GM19467 (cell line): ENCODE measurements around the gene NRL.
A peak's percentile ranks its signal among the peaks of the same experiment; 100 is the strongest.

Experiments
- ATAC-seq: cut with Tn5 transposase; IDR thresholded peaks from one replicate; pipeline ENCODE4 v1.9.1; 2021; ENCODE audit warnings: mild to moderate bottlenecking, moderate library complexity; ENCODE audit not compliant: unreplicated experiment

The NRL gene

GRCh38 chr14:24145219-24145618 is 30.5 kb upstream of the NRL start:
- ATAC-seq: no peak

- ATAC-seq: no peak
Observed at GRCh38 chr14:24144451-24144850, 29.7 kb upstream of the NRL start.

GRCh38 chr14:24143511-24143910 is 28.8 kb upstream of the NRL start:
- no peak for ATAC-seq

- ATAC-seq: peak; percentile 85
Observed at GRCh38 chr14:24141097-24141880, 26.5 kb upstream of the NRL start, which contains the start of gene EMC9. EMC9 (minus strand) TSS chr14:24141591; CDS start chr14:24141304, 287 bp downstream.

- ATAC-seq: no peak
Observed at GRCh38 chr14:24139272-24139934, 24.7 kb upstream of the NRL start.

- ATAC-seq: no peak
Observed at GRCh38 chr14:24138396-24139271, 23.9 kb upstream of the NRL start.

GRCh38 chr14:24137529-24138395 is 23.0 kb upstream of the NRL start:
- no peak for ATAC-seq

- no peak for ATAC-seq
Observed at GRCh38 chr14:24136684-24137528, 22.2 kb upstream of the NRL start.

- peak; percentile 83 for ATAC-seq
Observed at GRCh38 chr14:24135834-24136683, 21.3 kb upstream of the NRL start, which contains the start of gene PSME1. PSME1 (plus strand) TSS chr14:24136194; CDS start chr14:24136263, 69 bp downstream.

- no peak for ATAC-seq
Observed at GRCh38 chr14:24135584-24135833, 20.8 kb upstream of the NRL start.

- ATAC-seq: no peak
Observed at GRCh38 chr14:24133735-24134134, 19.0 kb upstream of the NRL start.

GRCh38 chr14:24132976-24133375 is 18.2 kb upstream of the NRL start:
- no peak for ATAC-seq

- ATAC-seq: no peak
Observed at GRCh38 chr14:24132061-24132685, 17.4 kb upstream of the NRL start.

- no peak for ATAC-seq
Observed at GRCh38 chr14:24131549-24131966, 16.8 kb upstream of the NRL start.

GRCh38 chr14:24130717-24131548 is 16.2 kb upstream of the NRL start:
- no peak for ATAC-seq

- ATAC-seq: no peak
Observed at GRCh38 chr14:24130380-24130716, 15.6 kb upstream of the NRL start, which contains the start of gene FITM1. FITM1 (plus strand) TSS chr14:24130659; CDS start chr14:24131564, 905 bp downstream.

- ATAC-seq: no peak
Observed at GRCh38 chr14:24129410-24129998, 14.8 kb upstream of the NRL start.
